PC-9 (cell line): ENCODE data around the gene LCE5A. TPM values are rescaled to one million over a fixed set of nuclear protein-coding genes. Genes with fewer than 3 reads are reported as not detected.
"Not testable (repeated sequence)": the region's sequence is repeated elsewhere in the genome, so short reads cannot be mapped to it uniquely, and the experiment has no call there.

ENCODE experiments used
- BruUV-seq: library from RNA; stranded (reverse); fragments of 400-500 nt; replicated peaks from 2 replicates; lab custom pipeline; 2021; lab: Mats Ljungman, UMichigan
- CTCF ChIA-PET: fragments of 300-600 bp; sonication (Branson Sonifier 250); formaldehyde crosslinking; loops from one replicate; lab custom pipeline; 2022; ENCODE audit warnings: antibody characterized with exemption; lab: Charles Lee
- POLR2A ChIA-PET: fragments of 300-600 bp; sonication (Branson Sonifier 250); formaldehyde crosslinking; loops from one replicate; lab custom pipeline; 2022; ENCODE audit warnings: antibody characterized with exemption; ENCODE audit not compliant: unreplicated experiment; lab: Charles Lee
- DNase-seq, 2 experiments: peaks; one replicate each; pipeline versions ENCODE4 v3.0.0 to v3.0.0-alpha.2; 2015 to 2022; ENCODE audit warnings: mixed read lengths in 1 of 2
- H2AFZ ChIP-seq: fragments of 200-600 bp; sonication (generic); 2 replicates; pipeline ENCODE4 v1.8.1; 2017; ENCODE audit warnings: antibody characterized with exemption
- H3F3A ChIP-seq: fragments of 200-600 bp; sonication (generic); 2 replicates; pipeline ENCODE4 v1.8.1; 2017; ENCODE audit warnings: antibody characterized with exemption, mild to moderate bottlenecking, low read depth; ENCODE audit not compliant: insufficient read depth
- H3K27ac ChIP-seq: fragments of 200-600 bp; sonication (generic); 2 replicates; pipeline ENCODE4 v1.6.1; 2016; ENCODE audit warnings: mixed run types
- H3K27me3 ChIP-seq: fragments of 200-600 bp; sonication (generic); 2 replicates; pipeline ENCODE4 v1.6.1; 2016; ENCODE audit warnings: low read depth, mixed run types; ENCODE audit not compliant: insufficient read depth
- H3K36me3 ChIP-seq: fragments of 200-600 bp; sonication (generic); 2 replicates; pipeline ENCODE4 v1.6.1; 2016; ENCODE audit warnings: low read depth, mixed run types
- H3K4me1 ChIP-seq: fragments of 200-600 bp; sonication (generic); replicated peaks from 2 replicates; pipeline ENCODE4 v1.6.1; 2016; ENCODE audit warnings: mixed run types; ENCODE audit not compliant: insufficient read depth
- H3K4me2 ChIP-seq: fragments of 200-600 bp; sonication (generic); 2 replicates; pipeline ENCODE4 v1.6.1; 2017; ENCODE audit warnings: mixed run types
- H3K4me3 ChIP-seq: fragments of 200-600 bp; sonication (generic); 2 replicates; pipeline ENCODE4 v1.6.1; 2016; ENCODE audit warnings: mixed run types
- H3K79me2 ChIP-seq: fragments of 200-600 bp; sonication (generic); 2 replicates; pipeline ENCODE4 v1.6.1; 2017; ENCODE audit warnings: low read depth, mixed run types
- H3K9me2 ChIP-seq: fragments of 200-600 bp; sonication (generic); 2 replicates; pipeline ENCODE4 v1.8.1; 2017; ENCODE audit warnings: mild to moderate bottlenecking; ENCODE audit not compliant: insufficient read depth
- H3K9me3 ChIP-seq: fragments of 200-600 bp; sonication (generic); 2 replicates; pipeline ENCODE4 v1.8.1; 2016; ENCODE audit warnings: low read depth; ENCODE audit not compliant: insufficient read depth
- H4K20me1 ChIP-seq: fragments of 200-600 bp; sonication (generic); 2 replicates; pipeline ENCODE4 v1.8.1; 2017; ENCODE audit not compliant: insufficient read depth
- EZH2 ChIP-seq: fragments of 200-600 bp; sonication (generic); IDR thresholded peaks from 2 replicates; pipeline ENCODE4 v1.8.0; 2017; ENCODE audit warnings: antibody characterized with exemption, low read depth
- intact Hi-C: fragments of 100-400 bp; cut with micrococcal nuclease; formaldehyde crosslinking; loops from one replicate; pipeline ENCODE4 v1.10.0; 2022; ENCODE audit not compliant: unreplicated experiment
- total RNA-seq: library from RNA; stranded (reverse); gene quantifications from 2 replicates; pipeline ENCODE4 v1.2.3, GENCODE V29; 2021
- TF ChIP-seq, protein P1 (sequence below): fragments of 200-600 bp; sonication (generic); conservative IDR thresholded peaks from 2 replicates; pipeline ENCODE4 v1.6.1; 2017; ENCODE audit warnings: mixed run types, antibody characterized with exemption, mild to moderate bottlenecking, moderate library complexity

Gene LCE5A
- total RNA-seq, 1 experiment from 2014 or later: not detected

DNA sequence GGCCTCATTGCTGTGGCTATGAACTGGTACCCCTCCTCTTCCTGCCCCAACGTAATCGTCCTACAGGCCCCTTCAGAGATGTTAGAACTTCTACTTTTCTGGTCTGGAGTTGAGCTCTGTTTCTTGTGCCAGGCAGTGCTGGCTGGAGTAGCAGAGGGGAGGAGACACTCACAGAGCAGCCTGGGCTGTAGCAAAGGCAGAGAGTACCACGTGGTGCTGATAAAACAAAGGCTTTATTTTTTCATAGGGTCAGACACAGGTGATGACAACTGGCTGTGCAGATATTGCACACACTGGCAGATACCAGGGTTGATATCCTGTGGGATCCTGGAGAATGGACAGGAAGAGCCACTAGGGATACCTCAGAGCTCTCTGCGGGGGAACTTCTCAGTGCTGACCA lies 26.9 kb downstream of the LCE5A start:
- Histone ChIP-seq H3K4me1 (no peaks in the 10 kb centered on the region), H3K9me2 (no peaks in the 10 kb centered on the region), H3K27me3 (peaks cover 22% of the 10 kb centered on the region; the same call in 1 of the 2 replicates), H3F3A (no peaks in the 10 kb centered on the region), H2AFZ (no peak overlapping the region), H3K4me2 (no peak overlapping the region), H3K4me3 (no peak overlapping the region), H4K20me1 (no peaks in the 10 kb centered on the region), H3K27ac (no peak overlapping the region), H3K36me3 (no peaks in the 10 kb centered on the region), H3K9me3 (no peaks in the 10 kb centered on the region), H3K79me2 (no peaks in the 10 kb centered on the region)
- DNase-seq: no peak
- BruUV-seq: no TSS peak
- POLR2A ChIA-PET: no interaction called here
- CTCF ChIA-PET: no interaction called here
- intact Hi-C loops: no loop called here
- no peak for TF ChIP-seq EZH2

DNA sequence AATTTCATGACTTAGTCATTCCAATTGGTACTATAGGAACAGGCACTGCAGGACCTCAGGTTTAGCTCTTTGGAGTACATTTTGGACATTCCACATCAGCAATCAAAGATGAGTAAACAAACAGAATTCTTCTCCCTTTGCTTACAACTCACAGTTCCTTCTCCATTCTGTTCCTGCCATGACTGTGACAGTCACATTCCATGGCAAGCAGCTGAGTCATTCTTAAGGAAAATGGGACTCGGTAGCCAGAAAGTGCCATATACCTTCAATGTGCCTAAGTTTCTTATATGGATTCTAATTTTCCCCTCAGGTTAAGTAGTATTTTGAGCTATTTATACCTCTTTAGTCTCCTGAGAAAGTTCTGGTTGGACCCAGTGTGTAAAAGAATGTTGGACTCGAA lies 29.3 kb downstream of the LCE5A start:
- Histone ChIP-seq H3K27me3 (peaks cover 14% of the 10 kb centered on the region; the same call in 1 of the 2 replicates), H3K4me2 (no peak overlapping the region), H3K27ac (no peak overlapping the region), H3F3A (no peaks in the 10 kb centered on the region), H3K79me2 (no peaks in the 10 kb centered on the region), H3K36me3 (no peaks in the 10 kb centered on the region), H3K9me2 (no peaks in the 10 kb centered on the region), H4K20me1 (no peaks in the 10 kb centered on the region), H3K9me3 (no peaks in the 10 kb centered on the region), H2AFZ (no peak overlapping the region), H3K4me1 (no peaks in the 10 kb centered on the region), H3K4me3 (no peak overlapping the region)
- ChIA-PET POLR2A (no interaction called here), CTCF (no interaction called here)
- no peak for DNase-seq
- TF ChIP-seq, protein P1, sequence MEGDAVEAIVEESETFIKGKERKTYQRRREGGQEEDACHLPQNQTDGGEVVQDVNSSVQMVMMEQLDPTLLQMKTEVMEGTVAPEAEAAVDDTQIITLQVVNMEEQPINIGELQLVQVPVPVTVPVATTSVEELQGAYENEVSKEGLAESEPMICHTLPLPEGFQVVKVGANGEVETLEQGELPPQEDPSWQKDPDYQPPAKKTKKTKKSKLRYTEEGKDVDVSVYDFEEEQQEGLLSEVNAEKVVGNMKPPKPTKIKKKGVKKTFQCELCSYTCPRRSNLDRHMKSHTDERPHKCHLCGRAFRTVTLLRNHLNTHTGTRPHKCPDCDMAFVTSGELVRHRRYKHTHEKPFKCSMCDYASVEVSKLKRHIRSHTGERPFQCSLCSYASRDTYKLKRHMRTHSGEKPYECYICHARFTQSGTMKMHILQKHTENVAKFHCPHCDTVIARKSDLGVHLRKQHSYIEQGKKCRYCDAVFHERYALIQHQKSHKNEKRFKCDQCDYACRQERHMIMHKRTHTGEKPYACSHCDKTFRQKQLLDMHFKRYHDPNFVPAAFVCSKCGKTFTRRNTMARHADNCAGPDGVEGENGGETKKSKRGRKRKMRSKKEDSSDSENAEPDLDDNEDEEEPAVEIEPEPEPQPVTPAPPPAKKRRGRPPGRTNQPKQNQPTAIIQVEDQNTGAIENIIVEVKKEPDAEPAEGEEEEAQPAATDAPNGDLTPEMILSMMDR: no peak
- no peak for TF ChIP-seq EZH2
- intact Hi-C loops: no loop called here
- no TSS peak for BruUV-seq

DNA sequence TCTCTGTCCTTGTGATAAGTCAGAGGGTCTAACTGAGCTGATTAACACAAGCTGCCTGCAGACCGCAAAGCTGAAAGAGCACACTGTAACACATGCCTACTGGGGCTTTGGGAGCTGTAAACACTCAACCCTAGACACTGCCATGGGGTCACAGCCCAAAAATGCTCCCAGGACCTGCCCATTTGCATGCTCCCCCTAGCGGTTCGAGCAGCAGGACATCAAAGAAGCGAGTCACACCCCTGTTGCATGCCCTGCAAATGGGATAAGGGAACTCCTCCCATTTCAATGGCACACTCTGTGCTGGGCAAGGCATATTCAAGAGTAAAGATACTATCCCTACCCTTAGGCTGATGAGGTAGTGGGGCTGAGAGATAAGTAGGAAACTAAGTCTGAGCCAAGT lies 33.2 kb downstream of the LCE5A start:
- BruUV-seq: no TSS peak
- no peaks in the 10 kb centered on the region for H3K4me1 ChIP-seq
- no peaks in the 10 kb centered on the region for H3K27me3 ChIP-seq
- H2AFZ ChIP-seq: no peak overlapping the region
- H3K9me2 ChIP-seq: no peaks in the 10 kb centered on the region
- no peaks in the 10 kb centered on the region for H3K9me3 ChIP-seq
- no peaks in the 10 kb centered on the region for H4K20me1 ChIP-seq
- POLR2A ChIA-PET: no interaction called here
- no peaks in the 10 kb centered on the region for H3F3A ChIP-seq
- intact Hi-C loops: no loop called here
- H3K4me3 ChIP-seq: no peak overlapping the region
- no peaks in the 10 kb centered on the region for H3K79me2 ChIP-seq
- CTCF ChIA-PET: no interaction called here
- no peak overlapping the region for H3K4me2 ChIP-seq
- no peak overlapping the region for H3K27ac ChIP-seq
- no peak for DNase-seq
- TF ChIP-seq, protein P1: peak; percentile 50
- no peak for TF ChIP-seq EZH2
- H3K36me3 ChIP-seq: no peaks in the 10 kb centered on the region

DNA sequence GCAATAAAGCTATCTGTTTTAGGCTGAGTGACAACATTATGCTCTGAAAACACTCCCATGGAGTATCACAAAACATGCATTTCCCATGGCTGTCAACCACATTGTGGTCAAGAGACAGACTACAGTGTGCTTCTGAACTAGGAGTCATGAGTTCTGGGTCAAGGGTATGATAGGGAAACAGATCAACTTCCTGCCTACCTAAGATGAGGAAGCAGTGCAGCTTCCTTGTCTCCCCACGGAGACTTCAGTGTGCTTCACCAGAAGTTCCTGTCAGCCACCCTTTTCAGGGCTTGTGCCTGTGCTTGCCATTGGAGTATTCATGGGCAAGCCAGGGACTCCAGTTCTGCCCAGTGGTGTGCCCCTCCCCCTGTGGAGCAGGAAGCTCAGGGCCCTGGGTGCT lies 36.1 kb downstream of the LCE5A start:
- Histone ChIP-seq H3F3A (no peaks in the 10 kb centered on the region), H3K9me2 (no peaks in the 10 kb centered on the region), H2AFZ (no peak overlapping the region), H3K79me2 (no peaks in the 10 kb centered on the region), H3K27me3 (no peaks in the 10 kb centered on the region), H3K4me3 (no peak overlapping the region), H3K4me1 (no peaks in the 10 kb centered on the region), H3K9me3 (no peaks in the 10 kb centered on the region), H3K36me3 (no peaks in the 10 kb centered on the region), H3K27ac (no peak overlapping the region), H3K4me2 (no peak overlapping the region), H4K20me1 (no peaks in the 10 kb centered on the region)
- no peak for DNase-seq
- intact Hi-C loops: no loop called here
- ChIA-PET CTCF (no interaction called here), POLR2A (no interaction called here)
- no TSS peak for BruUV-seq
- TF ChIP-seq, protein P1: no peak
- TF ChIP-seq EZH2: no peak

DNA sequence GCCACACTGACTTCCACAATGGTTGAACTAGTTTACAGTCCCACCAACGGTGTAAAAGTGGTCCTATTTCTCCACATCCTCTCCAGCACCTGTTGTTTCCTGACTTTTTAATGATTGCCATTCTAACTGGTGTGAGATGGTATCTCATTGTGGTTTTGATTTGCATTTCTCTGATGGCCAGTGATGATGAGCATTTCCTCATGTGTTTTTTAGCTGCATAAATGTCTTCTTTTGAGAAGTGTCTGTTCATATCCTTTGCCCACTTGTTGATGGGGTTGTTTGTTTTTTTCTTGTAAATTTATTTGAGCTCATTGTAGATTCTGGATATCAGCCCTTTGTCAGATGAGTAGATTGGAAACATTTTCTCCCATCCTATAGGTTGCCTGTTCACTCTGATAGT lies 37.8 kb downstream of the LCE5A start:
- CTCF ChIA-PET: not testable (repeated sequence)

More for the DNA sequence above, 37.8 kb downstream of the LCE5A start:
- H3K4me3 ChIP-seq, H3K9me3 ChIP-seq, H3K79me2 ChIP-seq, H3K36me3 ChIP-seq, POLR2A ChIA-PET, BruUV-seq, H2AFZ ChIP-seq, H4K20me1 ChIP-seq, intact Hi-C loops, H3K4me1 ChIP-seq, H3K27ac ChIP-seq, H3K9me2 ChIP-seq, H3K4me2 ChIP-seq, H3F3A ChIP-seq, DNase-seq, H3K27me3 ChIP-seq: not testable (repeated sequence)
